ENCODE results near the gene SEL1L3.

GRCh38 chr4:25865586-25865985 lies 2.8 kb upstream of the SEL1L3 start:
- TF ChIP-seq CTCF (IDR thresholded peaks at IDR 0.05) (no peak), POLR2A (IDR thresholded peaks at IDR 0.05) (no peak)

Measured in stomach (tissue), 4 donors.